HCT116 (cell line): ENCODE data around the gene ATP8A2. TPM values are rescaled to one million over a fixed set of nuclear protein-coding genes. Genes with fewer than 3 reads are reported as not detected.

Experiments
- ATAC-seq: fragments of 200-7000 bp; cut with Tn5 transposase; 2 replicates; pipeline ENCODE4 v1.9.1; 2020; ENCODE audit warnings: mild to moderate bottlenecking, moderate library complexity
- BruUV-seq: library from RNA; stranded (reverse); fragments of 400-500 nt; replicated peaks from 2 replicates; lab custom pipeline; 2021; lab: Mats Ljungman, UMichigan
- CTCF ChIA-PET: fragments of 300-600 bp; sonication (Branson Sonifier 250); formaldehyde crosslinking; loops from one replicate; lab custom pipeline; 2021; ENCODE audit warnings: antibody characterized with exemption; lab: Charles Lee
- POLR2A ChIA-PET: fragments of 300-600, 350-600 bp; sonication (Branson Sonifier 250); formaldehyde crosslinking; loops from one replicate; lab custom pipeline; 2021; ENCODE audit warnings: antibody characterized with exemption; lab: Charles Lee
- RAD21 ChIA-PET, 2 experiments: fragments of 300-600 bp; sonication (Branson Sonifier 250); formaldehyde crosslinking; loops; one replicate each; lab custom pipeline; 2023; ENCODE audit warnings: low total read pairs in 2 of 2; ENCODE audit not compliant: uncharacterized antibody in 2 of 2, unreplicated experiment in 2 of 2, low non-redundant PET in 1 of 2; lab: Charles Lee
- DNase-seq: peaks from one replicate; pipeline ENCODE4 v3.0.0-alpha.2; 2010; ENCODE audit warnings: low read depth, low spot score
- H2AFZ ChIP-seq: fragments of 200-600 bp; shearing (Covaris generic), sonication (generic); 2 replicates; pipeline ENCODE4 v1.6.1; 2017; ENCODE audit warnings: low read depth, mixed run types, mixed read lengths, antibody characterized with exemption, low read length; ENCODE audit not compliant: poor library complexity, severe bottlenecking
- H3K27ac ChIP-seq: 2 replicates; pipeline ENCODE4 v1.5.1; 2012; ENCODE audit warnings: low read depth, low read length
- H3K27me3 ChIP-seq: fragments of 200-600 bp; sonication (generic); 2 replicates; pipeline ENCODE4 v1.6.1; 2016; ENCODE audit warnings: mixed run types, low read length, mixed read lengths; ENCODE audit not compliant: insufficient read depth
- H3K36me3 ChIP-seq, 2 experiments: fragments of 200-500 bp in 1 of 2; fragments of 200-600 bp in 1 of 2; sonication (Bioruptor generic) in 1 of 2; sonication (generic) in 1 of 2; 2 replicates each; pipeline versions ENCODE4 v1.5.1 to v1.6.1; 2014 to 2016; ENCODE audit warnings: low read length in 2 of 2, inconsistent platforms in 1 of 2, mixed read lengths in 1 of 2, mixed run types in 1 of 2; ENCODE audit not compliant: insufficient read depth in 2 of 2, control insufficient read depth in 1 of 2
- H3K4me1 ChIP-seq, 2 experiments: fragments of 200-600 bp in 1 of 2; sonication (generic) in 1 of 2; 2 replicates each; pipeline versions ENCODE4 v1.5.1 to v1.6.1; 2012 to 2017; ENCODE audit warnings: low read length in 2 of 2, inconsistent platforms in 1 of 2, mild to moderate bottlenecking in 1 of 2, mixed read lengths in 1 of 2, mixed run types in 1 of 2, moderate library complexity in 1 of 2; ENCODE audit not compliant: insufficient read depth in 2 of 2, control insufficient read depth in 1 of 2
- H3K4me2 ChIP-seq: fragments of 200-600 bp; sonication (generic); 2 replicates; pipeline ENCODE4 v1.6.1; 2017; ENCODE audit warnings: mixed run types, low read length, mixed read lengths
- H3K4me3 ChIP-seq, 2 experiments: fragments of 200-600 bp in 1 of 2; sonication (generic) in 1 of 2; replicated peaks in 1 of 2; 2 replicates each; pipeline ENCODE4 v1.5.1; 2011 to 2016; ENCODE audit warnings: low read length in 2 of 2, control low read depth in 1 of 2, low read depth in 1 of 2, mild to moderate bottlenecking in 1 of 2, mixed read lengths in 1 of 2, mixed run types in 1 of 2
- H3K79me2 ChIP-seq: fragments of 200-600 bp; sonication (generic); 2 replicates; pipeline ENCODE4 v1.6.1; 2017; ENCODE audit warnings: mild to moderate bottlenecking, mixed run types, low read length, moderate library complexity, mixed read lengths; ENCODE audit not compliant: insufficient read depth
- H3K9ac ChIP-seq: fragments of 200-600 bp; sonication (generic); 2 replicates; pipeline ENCODE4 v1.6.1; 2016; ENCODE audit warnings: low read length, mixed read lengths
- H3K9me2 ChIP-seq: fragments of 200-600 bp; sonication (generic), shearing (Covaris generic); 2 replicates; pipeline ENCODE4 v1.6.1; 2017; ENCODE audit warnings: mixed run types, mild to moderate bottlenecking, moderate library complexity; ENCODE audit not compliant: insufficient read depth
- H3K9me3 ChIP-seq, 2 experiments: fragments of 200-500 bp in 1 of 2; fragments of 200-600 bp in 1 of 2; sonication (Bioruptor generic) in 1 of 2; sonication (generic) in 1 of 2; 2 replicates each; pipeline ENCODE4 v1.6.1; 2014 to 2017; ENCODE audit warnings: low read length in 2 of 2, mixed read lengths in 2 of 2, inconsistent platforms in 1 of 2, low read depth in 1 of 2, mild to moderate bottlenecking in 1 of 2, mixed run types in 1 of 2, moderate library complexity in 1 of 2; ENCODE audit not compliant: control insufficient read depth in 1 of 2, insufficient read depth in 1 of 2
- H4K20me1 ChIP-seq: fragments of 200-600 bp; sonication (generic), shearing (Covaris generic); 2 replicates; pipeline ENCODE4 v1.6.1; 2017; ENCODE audit warnings: mixed run types, mild to moderate bottlenecking, moderate library complexity; ENCODE audit not compliant: insufficient read depth
- CBX3 ChIP-seq: IDR thresholded peaks from 2 replicates; pipeline ENCODE4 v1.6.1; 2012; ENCODE audit warnings: low read depth
- CEBPB ChIP-seq: IDR thresholded peaks from 2 replicates; pipeline ENCODE4 v1.6.1; 2012; ENCODE audit warnings: low read depth
- EGR1 ChIP-seq: IDR thresholded peaks from 2 replicates; pipeline ENCODE4 v1.6.1; 2012; ENCODE audit warnings: low read depth
- ELF1 ChIP-seq: IDR thresholded peaks from 2 replicates; pipeline ENCODE4 v1.6.1; 2012; ENCODE audit warnings: low read depth, borderline replicate concordance
- EZH2 ChIP-seq: fragments of 200-600 bp; sonication (generic); IDR thresholded peaks from 2 replicates; pipeline ENCODE4 v1.6.1; 2017; ENCODE audit warnings: antibody characterized with exemption, mixed run types
- FOSL1 ChIP-seq: IDR thresholded peaks from 2 replicates; pipeline ENCODE4 v1.6.1; 2012; ENCODE audit warnings: low read depth
- JUND ChIP-seq: IDR thresholded peaks from 2 replicates; pipeline ENCODE4 v1.6.1; 2012
- POLR2A ChIP-seq: IDR thresholded peaks from 2 replicates; pipeline ENCODE4 v1.7.0; 2011; ENCODE audit warnings: borderline replicate concordance; ENCODE audit not compliant: insufficient read depth, insufficient read length; ENCODE audit errors: extremely low read depth
- POLR2AphosphoS5 ChIP-seq: IDR thresholded peaks from 2 replicates; pipeline ENCODE4 v1.6.1; 2011; ENCODE audit warnings: mild to moderate bottlenecking, low read depth, low read length, moderate library complexity
- RAD21 ChIP-seq: IDR thresholded peaks from 2 replicates; pipeline ENCODE4 v1.6.1; 2012; ENCODE audit warnings: low read depth, mild to moderate bottlenecking
- SIN3A ChIP-seq: IDR thresholded peaks from 2 replicates; pipeline ENCODE4 v1.6.1; 2012; ENCODE audit warnings: low read depth
- SP1 ChIP-seq: IDR thresholded peaks from 2 replicates; pipeline ENCODE4 v1.6.1; 2012; ENCODE audit warnings: low read depth
- SRF ChIP-seq: IDR thresholded peaks from 2 replicates; pipeline ENCODE4 v1.6.1; 2012; ENCODE audit warnings: low read depth
- TCF7L2 ChIP-seq: IDR thresholded peaks from 2 replicates; pipeline ENCODE4 v1.7.0; 2011; ENCODE audit warnings: borderline replicate concordance, inconsistent platforms; ENCODE audit not compliant: insufficient read depth, insufficient read length; ENCODE audit errors: extremely low read depth
- ZFX ChIP-seq: fragments of 450-650 bp; IDR thresholded peaks from 2 replicates; pipeline ENCODE4 v1.6.1; 2017
- ZNF274 ChIP-seq: fragments of 200-500 bp; sonication (Bioruptor generic); IDR thresholded peaks from 2 replicates; pipeline ENCODE4 v1.6.1; 2014; ENCODE audit warnings: mild to moderate bottlenecking, low read depth, low read length, inconsistent platforms
- intact Hi-C: fragments of 100-400 bp; cut with micrococcal nuclease; formaldehyde crosslinking; loops from 2 replicates; pipeline ENCODE4 v1.10.0; 2022
- total RNA-seq: library from RNA; stranded (reverse); gene quantifications from one replicate; pipeline ENCODE4 v1.2.1, GENCODE V29; 2021; ENCODE audit not compliant: unreplicated experiment
- TF ChIP-seq, protein P1 (sequence below): IDR thresholded peaks from 2 replicates; pipeline ENCODE4 v1.6.1; 2012
- TF ChIP-seq, protein P2 (sequence below): IDR thresholded peaks from 2 replicates; pipeline ENCODE4 v1.6.1; 2012
- TF ChIP-seq, protein P3 (sequence below): IDR thresholded peaks from 2 replicates; pipeline ENCODE4 v1.6.1; 2012; ENCODE audit warnings: low read depth

Gene ATP8A2
- total RNA-seq, 1 experiment from 2014 or later: not detected

DNA sequence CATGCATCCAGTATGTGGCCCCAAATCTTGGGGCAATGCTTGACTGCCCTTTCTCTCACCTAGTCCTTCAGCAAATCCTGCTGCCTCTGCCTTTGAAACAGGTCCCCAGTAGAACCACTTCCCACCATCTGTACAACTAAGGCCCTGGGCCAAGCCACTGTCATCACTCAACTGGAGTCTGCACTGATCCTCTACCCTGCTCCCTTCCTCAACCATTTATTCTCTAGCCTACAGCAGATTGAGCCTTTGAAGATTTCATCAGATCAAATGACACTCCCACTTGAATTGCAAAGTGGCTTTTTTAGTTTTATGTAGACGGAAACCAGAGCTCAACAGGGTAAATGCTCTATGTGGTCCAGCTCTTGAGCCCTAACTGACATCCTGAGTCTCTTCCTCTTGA, 43.5 kb downstream of the ATP8A2 start:
- BruUV-seq: no TSS peak
- Histone ChIP-seq H3K27me3 (peaks cover 57% of the 10 kb centered on the region), H4K20me1 (no peaks in the 10 kb centered on the region), H3K36me3 (no peaks in the 10 kb centered on the region), H2AFZ (no peak overlapping the region), H3K4me3 (no peak overlapping the region), H3K4me1 (no peaks in the 10 kb centered on the region), H3K79me2 (no peaks in the 10 kb centered on the region), H3K9me2 (no peaks in the 10 kb centered on the region), H3K9me3 (peaks cover 0 to 7% of the 10 kb centered on the region in 2 experiments; a peak in 1 of 4 replicates), H3K27ac (no peak overlapping the region), H3K9ac (no peak overlapping the region), H3K4me2 (no peak overlapping the region)
- TF ChIP-seq, protein P1, sequence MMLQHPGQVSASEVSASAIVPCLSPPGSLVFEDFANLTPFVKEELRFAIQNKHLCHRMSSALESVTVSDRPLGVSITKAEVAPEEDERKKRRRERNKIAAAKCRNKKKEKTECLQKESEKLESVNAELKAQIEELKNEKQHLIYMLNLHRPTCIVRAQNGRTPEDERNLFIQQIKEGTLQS: no peak
- no peak for TF ChIP-seq SIN3A
- no peak for TF ChIP-seq EZH2
- no peak for TF ChIP-seq SRF
- TF ChIP-seq EGR1: no peak
- no peak for TF ChIP-seq ZFX
- no peak for TF ChIP-seq TCF7L2
- TF ChIP-seq POLR2AphosphoS5: no peak
- TF ChIP-seq FOSL1: no peak
- TF ChIP-seq JUND: no peak
- no peak for TF ChIP-seq CEBPB
- TF ChIP-seq CBX3: no peak
- TF ChIP-seq POLR2A: no peak
- TF ChIP-seq, protein P2, sequence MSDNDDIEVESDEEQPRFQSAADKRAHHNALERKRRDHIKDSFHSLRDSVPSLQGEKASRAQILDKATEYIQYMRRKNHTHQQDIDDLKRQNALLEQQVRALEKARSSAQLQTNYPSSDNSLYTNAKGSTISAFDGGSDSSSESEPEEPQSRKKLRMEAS: no peak
- POLR2A ChIA-PET: no interaction called here
- intact Hi-C loops: no loop called here
- ATAC-seq: no peak
- CTCF ChIA-PET: no interaction called here
- DNase-seq: no peak
- RAD21 ChIA-PET: no interaction called here

DNA sequence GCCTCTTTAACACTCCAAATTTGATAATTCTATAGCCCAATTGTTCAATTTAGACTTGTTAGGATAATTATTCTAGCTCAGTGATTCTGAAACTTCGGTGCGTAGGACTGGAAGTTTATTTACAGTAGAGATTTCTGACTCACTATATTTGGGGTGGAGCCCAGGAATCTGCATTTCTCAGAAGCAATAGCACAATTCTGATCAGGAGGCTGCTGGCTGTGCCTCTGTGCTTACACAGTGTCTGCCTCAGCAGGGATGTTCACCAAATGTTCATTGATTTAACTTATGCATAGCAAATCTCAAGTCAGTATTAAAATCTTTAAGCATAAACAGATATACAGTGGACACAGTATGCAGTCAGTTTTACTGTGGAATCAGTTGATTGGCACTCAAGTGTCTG, 45.8 kb downstream of the ATP8A2 start:
- intact Hi-C loops: no loop called here
- BruUV-seq: no TSS peak
- TF ChIP-seq ELF1 (no peak), TCF7L2 (no peak), RAD21 (no peak), CEBPB (no peak), SIN3A (no peak), SP1 (no peak), POLR2AphosphoS5 (no peak), EZH2 (no peak), ZNF274 (no peak), CBX3 (no peak), EGR1 (no peak)
- TF ChIP-seq, protein P2: no peak
- TF ChIP-seq, protein P3, sequence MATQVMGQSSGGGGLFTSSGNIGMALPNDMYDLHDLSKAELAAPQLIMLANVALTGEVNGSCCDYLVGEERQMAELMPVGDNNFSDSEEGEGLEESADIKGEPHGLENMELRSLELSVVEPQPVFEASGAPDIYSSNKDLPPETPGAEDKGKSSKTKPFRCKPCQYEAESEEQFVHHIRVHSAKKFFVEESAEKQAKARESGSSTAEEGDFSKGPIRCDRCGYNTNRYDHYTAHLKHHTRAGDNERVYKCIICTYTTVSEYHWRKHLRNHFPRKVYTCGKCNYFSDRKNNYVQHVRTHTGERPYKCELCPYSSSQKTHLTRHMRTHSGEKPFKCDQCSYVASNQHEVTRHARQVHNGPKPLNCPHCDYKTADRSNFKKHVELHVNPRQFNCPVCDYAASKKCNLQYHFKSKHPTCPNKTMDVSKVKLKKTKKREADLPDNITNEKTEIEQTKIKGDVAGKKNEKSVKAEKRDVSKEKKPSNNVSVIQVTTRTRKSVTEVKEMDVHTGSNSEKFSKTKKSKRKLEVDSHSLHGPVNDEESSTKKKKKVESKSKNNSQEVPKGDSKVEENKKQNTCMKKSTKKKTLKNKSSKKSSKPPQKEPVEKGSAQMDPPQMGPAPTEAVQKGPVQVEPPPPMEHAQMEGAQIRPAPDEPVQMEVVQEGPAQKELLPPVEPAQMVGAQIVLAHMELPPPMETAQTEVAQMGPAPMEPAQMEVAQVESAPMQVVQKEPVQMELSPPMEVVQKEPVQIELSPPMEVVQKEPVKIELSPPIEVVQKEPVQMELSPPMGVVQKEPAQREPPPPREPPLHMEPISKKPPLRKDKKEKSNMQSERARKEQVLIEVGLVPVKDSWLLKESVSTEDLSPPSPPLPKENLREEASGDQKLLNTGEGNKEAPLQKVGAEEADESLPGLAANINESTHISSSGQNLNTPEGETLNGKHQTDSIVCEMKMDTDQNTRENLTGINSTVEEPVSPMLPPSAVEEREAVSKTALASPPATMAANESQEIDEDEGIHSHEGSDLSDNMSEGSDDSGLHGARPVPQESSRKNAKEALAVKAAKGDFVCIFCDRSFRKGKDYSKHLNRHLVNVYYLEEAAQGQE: no peak
- TF ChIP-seq, protein P1: no peak

More for the DNA sequence above, 45.8 kb downstream of the ATP8A2 start:
- H4K20me1 ChIP-seq: no peaks in the 10 kb centered on the region
- H3K9me3 ChIP-seq: no peaks in the 10 kb centered on the region
- no peaks in the 10 kb centered on the region for H3K79me2 ChIP-seq
- no peaks in the 10 kb centered on the region for H3K4me1 ChIP-seq
- H3K4me2 ChIP-seq: no peak overlapping the region
- H3K9ac ChIP-seq: no peak overlapping the region
- H3K9me2 ChIP-seq: no peaks in the 10 kb centered on the region
- H2AFZ ChIP-seq: no peak overlapping the region
- ATAC-seq (no peak), DNase-seq (no peak)
- H3K27me3 ChIP-seq: peaks cover 72% of the 10 kb centered on the region
- ChIA-PET CTCF (no interaction called here), RAD21 (no interaction called here), POLR2A (no interaction called here)
- no peaks in the 10 kb centered on the region for H3K36me3 ChIP-seq
- no peak overlapping the region for H3K4me3 ChIP-seq
- H3K27ac ChIP-seq: no peak overlapping the region
